Astrocyte (in vitro differentiated cells and primary cell): ENCODE results near the gene AKR1C4. TPM values are rescaled to one million over a fixed set of nuclear protein-coding genes. Genes with fewer than 3 reads are reported as not detected.

ENCODE experiments used
- DNase-seq: peaks from one replicate; pipeline ENCODE4 v3.0.0-alpha.2; 2010; ENCODE audit warnings: low read depth
- FAIRE-seq: peaks from 2 replicates; lab custom pipeline; 2011; peaks lifted over from hg19 to GRCh38; lab: Jason Lieb, UNC
- H2AFZ ChIP-seq: 2 replicates; pipeline ENCODE4 v1.6.0; 2012; ENCODE audit warnings: low read depth, low read length, inconsistent platforms
- H3K27ac ChIP-seq: 2 replicates; pipeline ENCODE4 v1.5.1; 2011; ENCODE audit warnings: low read depth, low read length, inconsistent platforms
- H3K27me3 ChIP-seq: 2 replicates; pipeline ENCODE4 v1.6.0; 2011; ENCODE audit warnings: low read length, inconsistent platforms; ENCODE audit not compliant: insufficient read depth
- H3K36me3 ChIP-seq: 2 replicates; pipeline ENCODE4 v1.5.1; 2011; ENCODE audit warnings: low read length, inconsistent platforms; ENCODE audit not compliant: insufficient read depth
- H3K4me1 ChIP-seq: 2 replicates; pipeline ENCODE4 v1.5.1; 2011; ENCODE audit warnings: low read length, inconsistent platforms; ENCODE audit not compliant: insufficient read depth
- H3K4me2 ChIP-seq: 2 replicates; pipeline ENCODE4 v1.6.0; 2012; ENCODE audit warnings: low read length, inconsistent platforms
- H3K4me3 ChIP-seq: 2 replicates; pipeline ENCODE4 v1.5.1; 2011; ENCODE audit warnings: low read depth, mild to moderate bottlenecking, low read length, inconsistent platforms; ENCODE audit not compliant: insufficient read depth
- H3K79me2 ChIP-seq: 2 replicates; pipeline ENCODE4 v1.6.0; 2012; ENCODE audit warnings: mild to moderate bottlenecking, low read length, inconsistent platforms; ENCODE audit not compliant: insufficient read depth
- H3K9ac ChIP-seq: 2 replicates; pipeline ENCODE4 v1.6.0; 2012; ENCODE audit warnings: mild to moderate bottlenecking, low read length, inconsistent platforms
- H3K9me3 ChIP-seq: 2 replicates; pipeline ENCODE4 v1.5.1; 2012; ENCODE audit warnings: low read depth, mild to moderate bottlenecking, low read length, inconsistent platforms; ENCODE audit not compliant: insufficient read depth
- H4K20me1 ChIP-seq: 2 replicates; pipeline ENCODE4 v1.6.0; 2012; ENCODE audit warnings: low read length, inconsistent platforms; ENCODE audit not compliant: insufficient read depth
- H3K27ac Mint-ChIP-seq: one replicate; pipeline ENCODE4 v1.8.0; 2021; ENCODE audit warnings: mild to moderate bottlenecking, mixed read lengths; ENCODE audit not compliant: unreplicated experiment
- H3K27me3 Mint-ChIP-seq: one replicate; pipeline ENCODE4 v1.8.0; 2021; ENCODE audit warnings: low read depth, mixed read lengths; ENCODE audit not compliant: unreplicated experiment
- H3K36me3 Mint-ChIP-seq: one replicate; pipeline ENCODE4 v1.8.0; 2021; ENCODE audit warnings: low read depth, mixed read lengths; ENCODE audit not compliant: unreplicated experiment
- H3K4me1 Mint-ChIP-seq: one replicate; pipeline ENCODE4 v1.8.0; 2021; ENCODE audit warnings: low read depth, mixed read lengths; ENCODE audit not compliant: unreplicated experiment
- H3K4me3 Mint-ChIP-seq: one replicate; pipeline ENCODE4 v1.8.0; 2021; ENCODE audit warnings: mild to moderate bottlenecking, moderate library complexity, mixed read lengths; ENCODE audit not compliant: unreplicated experiment
- H3K9me3 Mint-ChIP-seq: one replicate; pipeline ENCODE4 v1.8.0; 2021; ENCODE audit warnings: mild to moderate bottlenecking, mixed read lengths; ENCODE audit not compliant: unreplicated experiment
- EZH2 ChIP-seq: IDR thresholded peaks from 2 replicates; pipeline ENCODE4 v1.6.1; 2012; ENCODE audit warnings: mild to moderate bottlenecking, low read length, inconsistent platforms; ENCODE audit not compliant: insufficient read depth
- total RNA-seq: library from RNA; stranded (reverse); gene quantifications from 2 replicates; pipeline ENCODE4 v1.2.1, GENCODE V29; 2021
- TF ChIP-seq, protein P1 (sequence below): IDR thresholded peaks from 2 replicates; pipeline ENCODE4 v1.5.1; 2011; ENCODE audit warnings: low read depth, mild to moderate bottlenecking, inconsistent platforms, low read length, moderate library complexity; ENCODE audit not compliant: insufficient read depth

AKR1C4 gene
- total RNA-seq, 1 donor from 2014 or later: not detected

DNA sequence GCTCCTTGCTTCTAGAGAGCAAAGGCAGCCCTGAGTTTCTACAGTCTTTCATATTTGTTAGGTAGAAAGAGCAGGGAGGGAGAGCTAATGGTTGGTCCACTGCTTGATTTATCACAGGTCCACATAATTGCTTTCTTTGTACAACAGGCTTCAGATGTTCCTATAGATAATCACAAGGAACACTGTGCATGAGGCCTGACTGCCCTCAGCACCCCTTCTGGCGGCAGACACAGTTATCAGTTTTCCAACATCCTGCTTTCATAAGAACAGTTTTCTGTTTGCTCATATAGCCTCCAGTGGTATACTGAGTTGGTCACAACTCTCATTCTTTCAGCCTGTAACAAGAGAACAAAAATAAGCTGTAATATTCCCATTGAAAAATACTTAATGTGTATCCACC, 69.7 kb downstream of the AKR1C4 start:
- H3K36me3 ChIP-seq: no peaks in the 10 kb centered on the region
- H3K27me3 ChIP-seq: no peaks in the 10 kb centered on the region
- Mint-ChIP-seq H3K27ac (no peak overlapping the region), H3K27me3 (no peaks in the 10 kb centered on the region), H3K4me3 (no peak overlapping the region), H3K4me1 (no peaks in the 10 kb centered on the region), H3K36me3 (no peaks in the 10 kb centered on the region), H3K9me3 (peaks cover 7% of the 10 kb centered on the region)
- no peak overlapping the region for H3K4me3 ChIP-seq
- no peak overlapping the region for H2AFZ ChIP-seq
- H3K4me2 ChIP-seq: no peak overlapping the region
- TF ChIP-seq, protein P1, sequence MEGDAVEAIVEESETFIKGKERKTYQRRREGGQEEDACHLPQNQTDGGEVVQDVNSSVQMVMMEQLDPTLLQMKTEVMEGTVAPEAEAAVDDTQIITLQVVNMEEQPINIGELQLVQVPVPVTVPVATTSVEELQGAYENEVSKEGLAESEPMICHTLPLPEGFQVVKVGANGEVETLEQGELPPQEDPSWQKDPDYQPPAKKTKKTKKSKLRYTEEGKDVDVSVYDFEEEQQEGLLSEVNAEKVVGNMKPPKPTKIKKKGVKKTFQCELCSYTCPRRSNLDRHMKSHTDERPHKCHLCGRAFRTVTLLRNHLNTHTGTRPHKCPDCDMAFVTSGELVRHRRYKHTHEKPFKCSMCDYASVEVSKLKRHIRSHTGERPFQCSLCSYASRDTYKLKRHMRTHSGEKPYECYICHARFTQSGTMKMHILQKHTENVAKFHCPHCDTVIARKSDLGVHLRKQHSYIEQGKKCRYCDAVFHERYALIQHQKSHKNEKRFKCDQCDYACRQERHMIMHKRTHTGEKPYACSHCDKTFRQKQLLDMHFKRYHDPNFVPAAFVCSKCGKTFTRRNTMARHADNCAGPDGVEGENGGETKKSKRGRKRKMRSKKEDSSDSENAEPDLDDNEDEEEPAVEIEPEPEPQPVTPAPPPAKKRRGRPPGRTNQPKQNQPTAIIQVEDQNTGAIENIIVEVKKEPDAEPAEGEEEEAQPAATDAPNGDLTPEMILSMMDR: no peak
- TF ChIP-seq EZH2: no peak
- H3K79me2 ChIP-seq: no peaks in the 10 kb centered on the region
- FAIRE-seq (no peak), DNase-seq (no peak)
- H3K4me1 ChIP-seq: no peaks in the 10 kb centered on the region
- no peaks in the 10 kb centered on the region for H3K9me3 ChIP-seq
- no peak overlapping the region for H3K27ac ChIP-seq
- no peak overlapping the region for H3K9ac ChIP-seq
- H4K20me1 ChIP-seq: no peaks in the 10 kb centered on the region

DNA sequence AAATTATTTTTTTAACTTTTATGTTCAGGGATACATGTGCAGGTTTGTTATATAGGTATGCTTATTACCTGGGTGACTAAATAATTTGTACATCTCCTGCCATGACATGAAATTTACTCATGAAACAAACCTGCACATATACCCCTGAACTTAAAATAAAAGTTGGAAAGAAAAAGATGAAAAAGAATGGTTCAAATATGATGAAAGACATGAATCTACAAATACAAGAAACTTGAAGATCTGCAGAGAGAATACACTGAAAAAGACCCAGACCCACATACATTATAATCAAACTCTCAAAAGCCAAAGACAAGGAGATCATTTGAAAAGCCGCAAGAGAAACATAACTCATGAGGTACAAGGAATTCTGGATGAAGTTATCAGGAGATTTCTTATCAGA, 70.2 kb downstream of the AKR1C4 start:
- Mint-ChIP-seq H3K36me3 (no peaks in the 10 kb centered on the region), H3K27me3 (no peaks in the 10 kb centered on the region), H3K9me3 (peaks cover 7% of the 10 kb centered on the region), H3K27ac (no peak overlapping the region), H3K4me3 (no peak overlapping the region), H3K4me1 (no peaks in the 10 kb centered on the region)
- Histone ChIP-seq H3K4me3 (no peak overlapping the region), H3K36me3 (no peaks in the 10 kb centered on the region), H2AFZ (no peak overlapping the region), H3K9me3 (no peaks in the 10 kb centered on the region), H3K4me1 (no peaks in the 10 kb centered on the region), H3K27me3 (no peaks in the 10 kb centered on the region), H4K20me1 (no peaks in the 10 kb centered on the region), H3K9ac (no peak overlapping the region), H3K4me2 (no peak overlapping the region), H3K27ac (no peak overlapping the region), H3K79me2 (no peaks in the 10 kb centered on the region)
- no peak for DNase-seq
- no peak for TF ChIP-seq EZH2
- TF ChIP-seq, protein P1: no peak
- FAIRE-seq: no peak

DNA sequence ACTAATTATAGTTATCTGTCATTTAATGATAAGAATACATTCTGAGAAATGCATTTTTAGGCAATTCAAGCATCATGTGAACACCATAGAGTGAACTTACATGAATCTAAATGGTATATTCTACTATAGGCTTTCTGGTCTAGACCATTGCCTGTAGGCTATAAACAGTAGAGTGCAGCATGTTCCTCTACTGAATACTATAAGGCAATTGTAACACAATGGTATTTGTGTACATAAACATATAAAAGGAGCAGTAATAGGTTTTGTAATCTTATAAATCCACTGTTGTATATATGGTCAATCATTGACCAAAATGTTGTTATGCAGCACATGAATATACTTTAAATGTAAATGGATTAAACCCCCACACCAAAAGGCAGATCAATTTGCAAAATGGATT, 71.6 kb downstream of the AKR1C4 start:
- H3K4me2 ChIP-seq: no peak overlapping the region
- no peak for DNase-seq
- H3K4me1 ChIP-seq: no peaks in the 10 kb centered on the region
- Mint-ChIP-seq H3K4me1 (no peaks in the 10 kb centered on the region), H3K27me3 (no peaks in the 10 kb centered on the region), H3K36me3 (no peaks in the 10 kb centered on the region), H3K4me3 (no peak overlapping the region), H3K9me3 (peaks cover 5% of the 10 kb centered on the region), H3K27ac (no peak overlapping the region)
- H3K36me3 ChIP-seq: no peaks in the 10 kb centered on the region
- no peak for FAIRE-seq
- TF ChIP-seq, protein P1: no peak
- no peak for TF ChIP-seq EZH2
- no peaks in the 10 kb centered on the region for H3K27me3 ChIP-seq
- no peak overlapping the region for H3K4me3 ChIP-seq
- no peaks in the 10 kb centered on the region for H3K79me2 ChIP-seq
- H3K27ac ChIP-seq: no peak overlapping the region
- H4K20me1 ChIP-seq: no peaks in the 10 kb centered on the region
- H3K9ac ChIP-seq: no peak overlapping the region
- no peaks in the 10 kb centered on the region for H3K9me3 ChIP-seq
- H2AFZ ChIP-seq: no peak overlapping the region

Other genes starting within 250 kb of the AKR1C4 start
- 0.60 and 1.3 TPM in 2 replicates for gene AKR1C1, start 233.4 kb upstream of the AKR1C4 start, total RNA-seq
- 0.41 TPM in 1 of 2 replicates, not detected in the other for gene AKR1C2, start 193.0 kb upstream of the AKR1C4 start, total RNA-seq
- gene AKR1C3, start 102.4 kb upstream of the AKR1C4 start, total RNA-seq: 0.43 and 1.0 TPM in 2 replicates
- gene AKR1C8, start 11.7 kb upstream of the AKR1C4 start, total RNA-seq: not detected in 2 replicates
- gene UCN3, start 168.1 kb downstream of the AKR1C4 start, total RNA-seq: not detected in 2 replicates
- gene TUBAL3, start 208.0 kb downstream of the AKR1C4 start, total RNA-seq: not detected in 2 replicates
- 31.5 and 43.5 TPM in 2 replicates for gene NET1, start 215.7 kb downstream of the AKR1C4 start, total RNA-seq